ENCODE data around the gene CBX4. TPM values are rescaled to one million over a fixed set of nuclear protein-coding genes. Genes with fewer than 3 reads are reported as not detected.

CBX4 gene
- total and polyA plus RNA-seq, 8 donors: 11.1 to 22.3 (median 17.0) TPM

DNA sequence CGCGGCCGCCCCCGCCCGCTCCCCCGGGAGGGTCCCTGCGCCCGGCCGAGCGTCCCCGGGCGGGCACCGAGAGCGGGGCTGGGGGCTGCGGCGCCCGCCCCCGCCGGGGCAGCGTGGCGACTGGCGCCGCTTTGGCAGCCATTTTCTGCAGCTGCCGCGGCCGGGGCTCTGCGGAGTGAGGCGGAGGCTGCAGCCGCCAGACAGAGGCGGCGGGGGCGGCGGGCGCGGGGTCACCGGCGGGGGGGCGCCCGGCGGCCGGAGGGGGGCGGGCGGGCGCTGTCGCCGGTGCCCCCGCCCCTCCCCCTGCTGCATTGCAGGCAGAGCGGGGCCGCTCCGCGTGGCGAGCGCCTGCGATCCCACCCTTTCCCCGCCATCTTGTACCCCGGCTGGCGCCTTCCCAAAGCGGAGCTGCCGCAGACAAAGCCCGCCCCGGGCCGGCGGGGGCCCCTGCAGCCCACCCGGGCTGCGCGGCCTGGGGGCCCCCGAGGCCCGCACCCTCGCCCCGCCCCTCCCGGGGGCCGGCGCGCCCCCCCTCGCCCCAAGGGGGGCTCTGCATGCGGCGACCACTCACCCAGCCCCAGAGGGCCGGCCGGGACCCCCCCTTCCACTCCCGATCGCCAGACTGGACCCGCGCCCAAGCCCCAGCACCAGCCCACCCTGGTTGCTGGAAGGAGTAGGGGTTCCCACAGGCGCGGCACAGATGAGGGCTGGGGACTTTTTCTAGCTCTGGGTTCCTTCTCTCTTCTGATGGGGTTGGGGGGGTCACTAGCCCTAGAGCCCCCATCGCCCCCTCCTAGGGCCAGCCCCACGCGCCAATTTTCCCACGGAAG lies 25.7 kb downstream of the CBX4 start:
- ATAC-seq (no peak), DNase-seq (peak in 1 of 4 donors; percentile 70)
- H3K27me3 ChIP-seq: peaks cover 67 to 99% of the 10 kb centered on the region in 2 donors
- no peaks in the 10 kb centered on the region for H3K9me3 ChIP-seq
- H3K4me3 ChIP-seq: no peak overlapping the region
- H3K4me1 ChIP-seq: peaks cover 36 to 59% of the 10 kb centered on the region in 2 donors
- TF ChIP-seq CTCF (IDR thresholded peaks at IDR 0.05): no peak
- no peak overlapping the region for H3K27ac ChIP-seq
- intact Hi-C loops (cut with DNase I): no loop called here
- no peaks in the 10 kb centered on the region for H3K36me3 ChIP-seq

DNA sequence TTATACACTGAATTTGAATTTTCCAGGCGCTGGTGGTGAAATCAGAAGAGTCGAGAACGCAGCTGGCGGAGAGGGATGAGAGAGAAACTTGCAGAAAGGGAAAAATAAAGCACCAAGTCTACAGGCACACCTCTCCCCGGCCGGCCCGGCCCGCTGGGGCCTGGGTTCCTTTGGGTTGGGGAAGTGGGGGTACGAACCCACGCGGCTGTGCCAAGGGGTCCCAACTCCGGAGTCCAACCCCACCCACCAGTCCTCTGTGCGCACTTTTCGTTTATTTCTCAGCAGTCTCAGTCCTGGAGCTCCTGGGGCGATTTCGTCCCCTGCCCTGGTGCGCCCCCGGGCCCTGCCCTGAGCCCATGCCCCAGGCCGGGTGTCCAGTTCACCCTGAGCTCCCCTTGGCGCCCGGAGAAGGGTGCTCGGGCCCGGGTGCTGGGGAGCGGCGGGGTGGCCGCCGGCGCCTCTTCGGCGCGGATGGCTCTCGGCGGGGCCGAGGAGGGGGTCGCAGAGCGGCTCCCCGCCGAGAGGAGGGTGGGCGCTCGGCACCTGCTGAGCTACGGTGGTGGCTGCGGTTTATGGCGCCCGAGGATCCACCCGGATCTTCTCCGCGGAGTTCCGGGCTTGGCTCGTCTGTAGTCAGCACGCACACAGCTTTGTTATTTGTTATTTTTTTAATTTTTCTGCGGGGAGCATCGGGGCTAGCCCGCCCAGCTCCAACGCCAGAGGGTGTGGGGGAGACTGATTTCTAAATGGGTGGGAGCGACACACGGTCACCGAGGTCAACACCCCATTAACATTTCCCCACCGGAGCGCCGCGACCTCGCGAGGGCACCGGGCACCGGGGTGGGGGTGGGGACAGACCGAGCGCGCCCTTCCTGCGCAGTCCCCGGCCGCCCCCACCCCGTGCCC lies 26.6 kb downstream of the CBX4 start:
- DNase-seq: no peak
- peak overlapping the region in 1 of 2 donors; percentile 18 for H3K4me3 ChIP-seq
- H3K4me1 ChIP-seq: peaks cover 36 to 59% of the 10 kb centered on the region in 2 donors
- H3K9me3 ChIP-seq: no peaks in the 10 kb centered on the region
- H3K36me3 ChIP-seq: no peaks in the 10 kb centered on the region
- H3K27ac ChIP-seq: no peak overlapping the region
- ATAC-seq: no peak
- intact Hi-C loops (cut with DNase I): no loop called here
- peaks cover 76 to 100% of the 10 kb centered on the region in 2 donors for H3K27me3 ChIP-seq
- TF ChIP-seq CTCF (IDR thresholded peaks at IDR 0.05): no peak

DNA sequence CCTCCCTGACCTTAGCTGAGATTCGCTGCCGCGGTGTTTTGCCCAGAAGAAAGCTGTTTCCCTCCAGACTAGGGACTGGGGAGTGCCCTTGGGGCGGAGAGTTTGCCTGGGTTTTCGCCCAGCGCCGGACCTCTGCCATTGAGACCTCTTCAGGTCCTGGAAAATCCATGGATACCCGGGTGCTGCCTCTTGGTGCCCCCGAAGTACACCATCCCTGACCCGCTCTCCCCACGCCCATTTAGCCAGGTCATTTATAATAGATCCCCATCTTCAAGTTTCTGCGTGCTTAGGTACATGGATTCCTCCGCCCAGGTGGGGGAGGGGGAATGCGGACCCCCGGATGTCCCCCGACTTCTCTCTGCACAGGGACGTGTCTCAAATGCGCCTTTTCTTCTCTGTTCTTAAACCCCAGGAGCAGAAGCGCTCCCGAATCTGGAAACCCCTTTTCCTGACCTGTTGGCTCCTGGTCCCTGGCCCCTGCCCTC lies 27.3 kb downstream of the CBX4 start:
- no peak overlapping the region for H3K4me3 ChIP-seq

DNA sequence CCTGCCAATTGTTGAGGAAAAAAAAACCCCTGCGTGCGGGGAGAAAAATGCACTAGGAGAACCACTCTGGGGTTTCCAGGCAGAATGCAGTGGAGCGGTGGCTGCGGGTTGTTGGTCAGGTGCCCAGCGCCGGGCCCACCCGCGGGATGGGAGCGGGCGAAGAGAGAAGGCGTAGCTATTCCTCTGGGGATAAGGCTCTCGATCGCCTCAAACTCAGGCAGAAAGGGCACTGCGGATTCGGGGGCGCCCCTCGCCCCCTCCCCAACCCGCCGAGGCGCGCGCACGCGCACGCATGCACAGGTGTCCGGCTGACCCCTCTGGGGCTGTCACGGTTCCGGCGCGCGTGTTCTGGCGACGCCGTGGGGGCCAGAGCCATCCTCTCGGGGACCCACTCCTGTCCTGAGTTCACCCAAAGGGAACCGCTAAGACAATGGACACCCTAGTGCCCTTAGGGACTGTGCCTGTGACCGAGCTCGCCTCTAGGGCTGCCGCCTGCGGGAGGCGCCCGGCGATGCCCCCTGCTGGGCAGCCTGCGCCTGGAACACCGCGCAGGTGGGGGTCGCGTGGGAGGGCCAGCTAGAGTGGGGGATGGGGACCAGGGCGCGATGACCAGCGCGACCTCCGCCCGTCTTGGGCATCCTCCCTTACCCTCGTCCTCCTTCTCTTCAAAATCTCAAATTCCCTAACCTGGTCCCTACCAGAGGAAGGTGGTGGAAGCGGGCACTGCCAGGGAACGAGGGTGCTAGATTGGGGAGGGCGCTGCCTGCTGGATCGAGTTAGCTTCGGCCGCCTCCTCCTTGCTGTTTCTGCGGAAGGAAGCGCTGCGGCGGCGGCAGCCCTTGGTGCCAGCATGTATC lies 28.0 kb downstream of the CBX4 start:
- ATAC-seq (peak; percentile 50), DNase-seq (peak in 2 of 4 donors; percentile 36 to 81)
- intact Hi-C loops (cut with DNase I): no loop called here
- Histone ChIP-seq H3K4me3 (no peak overlapping the region), H3K36me3 (no peaks in the 10 kb centered on the region), H3K4me1 (peaks cover 36 to 59% of the 10 kb centered on the region in 2 donors), H3K27me3 (peaks cover 85 to 100% of the 10 kb centered on the region in 2 donors), H3K27ac (no peak overlapping the region), H3K9me3 (no peaks in the 10 kb centered on the region)
- peak; percentile 29 to 54 for TF ChIP-seq CTCF (IDR thresholded peaks at IDR 0.05)

More for the DNA sequence above, 27.3 kb downstream of the CBX4 start:
- ATAC-seq (no peak), DNase-seq (no peak)
- peaks cover 36 to 59% of the 10 kb centered on the region in 2 donors for H3K4me1 ChIP-seq
- H3K27ac ChIP-seq: no peak overlapping the region
- intact Hi-C loops (cut with DNase I): no loop called here
- no peak for TF ChIP-seq CTCF (IDR thresholded peaks at IDR 0.05)
- no peaks in the 10 kb centered on the region for H3K9me3 ChIP-seq
- H3K27me3 ChIP-seq: peaks cover 82 to 100% of the 10 kb centered on the region in 2 donors
- H3K36me3 ChIP-seq: no peaks in the 10 kb centered on the region
